K562 (cell line): Measurements from ENCODE around the gene RBM3. TPM values are rescaled to one million over a fixed set of nuclear protein-coding genes. Genes with fewer than 3 reads are reported as not detected.

Experiments
- BCLAF1 ChIP-seq, 2 experiments: fragments of 450-650 bp in 1 of 2; IDR thresholded peaks; 2 replicates each; pipeline ENCODE4 v1.6.1; 2011 to 2017; ENCODE audit warnings: low read depth in 2 of 2, antibody characterized with exemption in 1 of 2, borderline replicate concordance in 1 of 2, low read length in 1 of 2, mild to moderate bottlenecking in 1 of 2, mixed read lengths in 1 of 2; ENCODE audit not compliant: control insufficient read depth in 1 of 2
- CXXC5 ChIP-seq: fragments of 250-450 bp; sonication (Bioruptor Pico); IDR thresholded peaks from 2 replicates; pipeline ENCODE4 v1.8.0; 2022; ENCODE audit warnings: inconsistent platforms, mild to moderate bottlenecking, moderate library complexity
- ELF2 ChIP-seq: fragments of 250-450 bp; sonication (Bioruptor Pico); IDR thresholded peaks from 2 replicates; pipeline ENCODE4 v1.5.0; 2021; ENCODE audit warnings: mild to moderate bottlenecking
- EZH2 ChIP-seq: IDR thresholded peaks from 2 replicates; pipeline ENCODE4 v1.6.1; 2012; ENCODE audit warnings: low read depth, mild to moderate bottlenecking, inconsistent platforms, low read length, borderline replicate concordance
- IRF9 ChIP-seq: fragments of 450-650 bp; IDR thresholded peaks from 2 replicates; pipeline ENCODE4 v1.6.1; 2016; ENCODE audit warnings: missing biosample characterization, missing genetic modification characterization
- MYNN ChIP-seq, 2 experiments: sonication (generic); formaldehyde crosslinking in 1 of 2; IDR thresholded peaks; 2 replicates each; pipeline versions ENCODE4 v1.5.0 to v1.6.1; 2016 to 2020; ENCODE audit warnings: antibody characterized with exemption in 1 of 2, missing genetic modification reagents in 1 of 2
- NUFIP1 ChIP-seq: fragments of 450-650 bp; IDR thresholded peaks from 2 replicates; pipeline ENCODE4 v1.6.1; 2018; ENCODE audit not compliant: partially characterized antibody
- RB1 ChIP-seq: fragments of 450-650 bp; IDR thresholded peaks from 2 replicates; pipeline ENCODE4 v1.6.1; 2017; ENCODE audit warnings: low read depth, mild to moderate bottlenecking
- SAFB ChIP-seq: fragments of 200-400 bp; formaldehyde crosslinking; IDR thresholded peaks from 2 replicates; pipeline ENCODE4 v1.6.1; 2017; ENCODE audit warnings: low read depth, low read length, borderline replicate concordance
- SFPQ ChIP-seq: fragments of 200-400 bp; formaldehyde crosslinking; IDR thresholded peaks from 2 replicates; pipeline ENCODE4 v1.6.1; 2017; ENCODE audit warnings: mild to moderate bottlenecking, low read depth, low read length, moderate library complexity
- STAG1 ChIP-seq: sonication (generic); formaldehyde crosslinking; IDR thresholded peaks from 2 replicates; pipeline ENCODE4 v1.5.0; 2020; ENCODE audit warnings: missing genetic modification reagents, borderline replicate concordance
- TBL1XR1 ChIP-seq, 2 experiments: IDR thresholded peaks; 2 replicates each; pipeline ENCODE4 v1.6.1; 2012; ENCODE audit warnings: improper control_type of control experiment in 2 of 2, low read length in 2 of 2, mild to moderate bottlenecking in 1 of 2
- ZKSCAN3 ChIP-seq: fragments of 250-450 bp; sonication (Bioruptor Pico); IDR thresholded peaks from 2 replicates; pipeline ENCODE4 v1.4.0; 2020
- ZNF140 ChIP-seq: fragments of 250-450 bp; sonication (Bioruptor Pico); IDR thresholded peaks from 2 replicates; pipeline ENCODE4 v1.8.0; 2021; ENCODE audit warnings: moderate library complexity, mild to moderate bottlenecking, inconsistent platforms
- ZNF41 ChIP-seq: fragments of 250-450 bp; sonication (Bioruptor Pico); conservative IDR thresholded peaks from 2 replicates; pipeline ENCODE4 v1.4.0; 2020; ENCODE audit warnings: mild to moderate bottlenecking
- ZNF695 ChIP-seq: fragments of 450-650 bp; formaldehyde crosslinking; IDR thresholded peaks from 2 replicates; pipeline ENCODE4 v1.4.0; 2020; ENCODE audit warnings: mild to moderate bottlenecking, moderate library complexity
- ZNF830 ChIP-seq: fragments of 250-450 bp; sonication (Bioruptor Pico); IDR thresholded peaks from 2 replicates; pipeline ENCODE4 v1.5.0; 2021; ENCODE audit warnings: mild to moderate bottlenecking
- polyA plus RNA-seq, 8 experiments: library from polyadenylated mRNA; depleted of rRNA in 4 of 8; stranded (reverse) in 5 of 8; unstranded in 3 of 8; fragments of >200 nt; fragmentation: Nextera tagmentation in 2 of 8; fragmentation: Illumina TruSeq in 1 of 8; extraction: Ambion mirVana in 2 of 8; extraction: Trizol in 1 of 8; gene quantifications; 2 replicates each; pipeline versions ENCODE4 v1.2.1 to v1.2.3, GENCODE V29; 2011 to 2014; ENCODE audit warnings: inconsistent platforms in 1 of 8, missing spikeins in 1 of 8
- total RNA-seq, 7 experiments: library from RNA; depleted of rRNA in 6 of 7; stranded (reverse); fragments of >200 nt in 6 of 7; fragmentation: Illumina TruSeq in 2 of 7; extraction: Trizol in 2 of 7; gene quantifications; 2 replicates each; pipeline versions ENCODE4 v1.2.1 to v1.2.3, GENCODE V29; 2011 to 2021; ENCODE audit warnings: low replicate concordance in 1 of 7
- TF ChIP-seq, protein P1 (sequence below): fragments of 200-800 bp; sonication (Bioruptor generic); IDR thresholded peaks from 2 replicates; pipeline ENCODE4 v1.6.1; 2017; ENCODE audit warnings: missing genetic modification characterization, missing compliant biosample characterization
- TF ChIP-seq, protein P2 (sequence below): sonication (generic); formaldehyde crosslinking; IDR thresholded peaks from 2 replicates; pipeline ENCODE4 v1.8.1; 2023; ENCODE audit warnings: mild to moderate bottlenecking, missing genetic modification reagents, moderate library complexity

The RBM3 gene
- total and polyA plus RNA-seq, 9 of the 15 experiments (the other 6 are each of a cell fraction or from before 2014, with no cell fraction given) = 70.3 to 272 (median 209) TPM

- TF ChIP-seq IRF9 (tag) = no peak
- no peak for TF ChIP-seq EZH2
- TF ChIP-seq ZNF830 (CRISPR knock-in tag) = no peak
- peak; percentile 77 for TF ChIP-seq RB1
- TF ChIP-seq SAFB = 0 out of 2 replicates have a peak, but pooled peaks have one; percentile 39
- no peak for TF ChIP-seq ZKSCAN3 (CRISPR knock-in tag)
- TF ChIP-seq BCLAF1 (IDR thresholded peaks at IDR 0.05; ENCODE audit: borderline replicate concordance in 1 of 2, control insufficient read depth in 1 of 2, low read depth in 2 of 2, low read length in 1 of 2) = no peak
- TF ChIP-seq ZNF695 = no peak
- no peak for TF ChIP-seq MYNN (IDR thresholded peaks at IDR 0.05)
- no peak for TF ChIP-seq MYNN (CRISPR knock-in tag; IDR thresholded peaks at IDR 0.05)
- no peak for TF ChIP-seq STAG1 (CRISPR knock-in tag)
- TF ChIP-seq, protein P1, sequence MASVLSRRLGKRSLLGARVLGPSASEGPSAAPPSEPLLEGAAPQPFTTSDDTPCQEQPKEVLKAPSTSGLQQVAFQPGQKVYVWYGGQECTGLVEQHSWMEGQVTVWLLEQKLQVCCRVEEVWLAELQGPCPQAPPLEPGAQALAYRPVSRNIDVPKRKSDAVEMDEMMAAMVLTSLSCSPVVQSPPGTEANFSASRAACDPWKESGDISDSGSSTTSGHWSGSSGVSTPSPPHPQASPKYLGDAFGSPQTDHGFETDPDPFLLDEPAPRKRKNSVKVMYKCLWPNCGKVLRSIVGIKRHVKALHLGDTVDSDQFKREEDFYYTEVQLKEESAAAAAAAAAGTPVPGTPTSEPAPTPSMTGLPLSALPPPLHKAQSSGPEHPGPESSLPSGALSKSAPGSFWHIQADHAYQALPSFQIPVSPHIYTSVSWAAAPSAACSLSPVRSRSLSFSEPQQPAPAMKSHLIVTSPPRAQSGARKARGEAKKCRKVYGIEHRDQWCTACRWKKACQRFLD (CRISPR knock-in tag) = no peak
- TF ChIP-seq ZNF140 (CRISPR knock-in tag) = no peak
- no peak for TF ChIP-seq ZNF41
- peak in 1 of 2 experiments; percentile 63; a peak in 1 of 4 replicates for TF ChIP-seq TBL1XR1 (IDR thresholded peaks at IDR 0.05; ENCODE audit: low read length in 2 of 2)
- no peak for TF ChIP-seq ELF2
- TF ChIP-seq CXXC5 (CRISPR knock-in tag) = peak; percentile 67; the same call in 1 of the 2 replicates
- TF ChIP-seq NUFIP1 = no peak
- TF ChIP-seq, protein P2, sequence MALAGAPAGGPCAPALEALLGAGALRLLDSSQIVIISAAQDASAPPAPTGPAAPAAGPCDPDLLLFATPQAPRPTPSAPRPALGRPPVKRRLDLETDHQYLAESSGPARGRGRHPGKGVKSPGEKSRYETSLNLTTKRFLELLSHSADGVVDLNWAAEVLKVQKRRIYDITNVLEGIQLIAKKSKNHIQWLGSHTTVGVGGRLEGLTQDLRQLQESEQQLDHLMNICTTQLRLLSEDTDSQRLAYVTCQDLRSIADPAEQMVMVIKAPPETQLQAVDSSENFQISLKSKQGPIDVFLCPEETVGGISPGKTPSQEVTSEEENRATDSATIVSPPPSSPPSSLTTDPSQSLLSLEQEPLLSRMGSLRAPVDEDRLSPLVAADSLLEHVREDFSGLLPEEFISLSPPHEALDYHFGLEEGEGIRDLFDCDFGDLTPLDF (CRISPR knock-in tag) = no peak
- TF ChIP-seq SFPQ = no peak
These were observed 34.8 kb upstream of the RBM3 start, which contains the start of gene TBC1D25 (continued) for GRCh38 chrX:48539345-48540027.
